ENCODE data around the gene MZF1.

GRCh38 chr19:58514564-58515022, 58.5 kb downstream of the MZF1 start:
- TF ChIP-seq, protein P1, sequence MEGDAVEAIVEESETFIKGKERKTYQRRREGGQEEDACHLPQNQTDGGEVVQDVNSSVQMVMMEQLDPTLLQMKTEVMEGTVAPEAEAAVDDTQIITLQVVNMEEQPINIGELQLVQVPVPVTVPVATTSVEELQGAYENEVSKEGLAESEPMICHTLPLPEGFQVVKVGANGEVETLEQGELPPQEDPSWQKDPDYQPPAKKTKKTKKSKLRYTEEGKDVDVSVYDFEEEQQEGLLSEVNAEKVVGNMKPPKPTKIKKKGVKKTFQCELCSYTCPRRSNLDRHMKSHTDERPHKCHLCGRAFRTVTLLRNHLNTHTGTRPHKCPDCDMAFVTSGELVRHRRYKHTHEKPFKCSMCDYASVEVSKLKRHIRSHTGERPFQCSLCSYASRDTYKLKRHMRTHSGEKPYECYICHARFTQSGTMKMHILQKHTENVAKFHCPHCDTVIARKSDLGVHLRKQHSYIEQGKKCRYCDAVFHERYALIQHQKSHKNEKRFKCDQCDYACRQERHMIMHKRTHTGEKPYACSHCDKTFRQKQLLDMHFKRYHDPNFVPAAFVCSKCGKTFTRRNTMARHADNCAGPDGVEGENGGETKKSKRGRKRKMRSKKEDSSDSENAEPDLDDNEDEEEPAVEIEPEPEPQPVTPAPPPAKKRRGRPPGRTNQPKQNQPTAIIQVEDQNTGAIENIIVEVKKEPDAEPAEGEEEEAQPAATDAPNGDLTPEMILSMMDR (IDR thresholded peaks at IDR 0.05; ENCODE audit: extremely low read depth in 1 of 2, insufficient read depth in 1 of 2, low read depth in 1 of 2, low read length in 2 of 2), result no peak
- no peak for TF ChIP-seq POLR2AphosphoS5 (IDR thresholded peaks at IDR 0.05; ENCODE audit: insufficient read depth, low read depth, low read length)
- TF ChIP-seq EZH2 (IDR thresholded peaks at IDR 0.05; ENCODE audit: borderline replicate concordance, low read depth, low read length, severe bottlenecking), result no peak
- TF ChIP-seq MYC (IDR thresholded peaks at IDR 0.05; ENCODE audit: low read depth, low read length), result no peak
- no peak for TF ChIP-seq GATA2 (IDR thresholded peaks at IDR 0.05; ENCODE audit: insufficient read depth, insufficient read length, low read depth, low read length)
- TF ChIP-seq POLR2A (IDR thresholded peaks at IDR 0.05; ENCODE audit: low read depth, low read length), result no peak
- TF ChIP-seq, protein P2, sequence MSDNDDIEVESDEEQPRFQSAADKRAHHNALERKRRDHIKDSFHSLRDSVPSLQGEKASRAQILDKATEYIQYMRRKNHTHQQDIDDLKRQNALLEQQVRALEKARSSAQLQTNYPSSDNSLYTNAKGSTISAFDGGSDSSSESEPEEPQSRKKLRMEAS (IDR thresholded peaks at IDR 0.05; ENCODE audit: insufficient read depth, insufficient read length), result no peak
